T-helper 1 cell treated with Interleukin-12 subunit alpha and Interleukin-12 subunit beta and Interleukin-4 antibody, amounts not matched to agents 30 μg/mL and 1 μg/mL, for 36 hours (primary cell): ENCODE results near the gene FAM149A.
A peak's percentile ranks its signal among the peaks of the same experiment; 100 is the strongest.

Experiments
- H3K27ac Mint-ChIP-seq: one replicate; pipeline ENCODE4 v1.8.0; 2021; ENCODE audit warnings: mild to moderate bottlenecking, mixed read lengths
- H3K27me3 Mint-ChIP-seq: one replicate; pipeline ENCODE4 v1.8.0; 2021; ENCODE audit warnings: low read depth, mixed read lengths
- H3K36me3 Mint-ChIP-seq: one replicate; pipeline ENCODE4 v1.8.0; 2021; ENCODE audit warnings: low read depth, mixed read lengths
- H3K4me1 Mint-ChIP-seq: one replicate; pipeline ENCODE4 v1.8.0; 2021; ENCODE audit warnings: low read depth, mixed read lengths
- H3K4me3 Mint-ChIP-seq: one replicate; pipeline ENCODE4 v1.8.0; 2021; ENCODE audit warnings: mild to moderate bottlenecking, moderate library complexity, mixed read lengths
- H3K9me3 Mint-ChIP-seq: one replicate; pipeline ENCODE4 v1.8.0; 2021; ENCODE audit warnings: mixed read lengths

FAM149A gene

DNA sequence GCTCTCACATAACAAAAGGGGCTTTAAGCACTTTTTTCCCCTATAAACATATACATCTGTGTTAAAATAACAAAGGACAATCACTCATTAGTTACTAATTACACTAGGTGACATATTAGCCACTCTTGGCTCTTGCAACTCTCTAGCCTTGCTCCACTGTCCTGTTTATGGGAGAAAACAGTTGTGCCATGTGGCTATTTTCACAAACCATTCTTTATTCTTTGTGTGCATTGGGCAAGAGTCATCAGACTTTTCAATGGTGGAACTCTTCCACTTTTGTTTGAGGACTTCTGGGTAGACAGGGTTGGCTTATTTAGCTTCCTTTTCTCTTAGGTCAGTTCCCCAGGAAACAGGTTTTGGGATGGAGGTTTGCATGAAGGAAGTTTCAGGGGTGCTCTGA lies 16.0 kb upstream of the FAM149A start:
- Mint-ChIP-seq H3K27ac (no peak overlapping the region), H3K27me3 (peaks cover 4% of the 10 kb centered on the region), H3K36me3 (no peaks in the 10 kb centered on the region), H3K9me3 (no peaks in the 10 kb centered on the region), H3K4me3 (no peak overlapping the region), H3K4me1 (no peaks in the 10 kb centered on the region)

DNA sequence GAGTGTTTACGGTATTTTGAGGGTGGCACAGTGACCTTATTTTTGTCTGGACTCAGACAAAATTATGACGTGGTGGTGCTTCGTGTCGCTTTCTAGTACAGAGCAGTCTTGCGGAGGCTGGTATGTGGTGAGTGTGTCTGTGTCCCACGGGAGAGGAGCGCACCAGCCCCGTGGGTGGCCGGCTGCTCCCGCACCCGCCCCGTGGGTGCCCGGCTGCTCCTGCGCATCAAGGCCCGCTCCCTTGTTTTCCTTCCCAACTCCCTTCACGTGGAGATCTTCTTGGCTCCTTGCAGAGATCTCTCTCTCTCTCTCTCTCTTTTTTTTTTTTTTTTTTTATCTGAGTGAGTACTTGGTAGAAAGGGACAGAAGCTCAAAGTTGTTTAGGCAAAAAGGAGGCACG lies 12.2 kb upstream of the FAM149A start:
- Mint-ChIP-seq H3K27me3 (peaks cover 4% of the 10 kb centered on the region), H3K4me1 (no peaks in the 10 kb centered on the region), H3K9me3 (no peaks in the 10 kb centered on the region), H3K36me3 (no peaks in the 10 kb centered on the region), H3K4me3 (no peak overlapping the region), H3K27ac (no peak overlapping the region)

DNA sequence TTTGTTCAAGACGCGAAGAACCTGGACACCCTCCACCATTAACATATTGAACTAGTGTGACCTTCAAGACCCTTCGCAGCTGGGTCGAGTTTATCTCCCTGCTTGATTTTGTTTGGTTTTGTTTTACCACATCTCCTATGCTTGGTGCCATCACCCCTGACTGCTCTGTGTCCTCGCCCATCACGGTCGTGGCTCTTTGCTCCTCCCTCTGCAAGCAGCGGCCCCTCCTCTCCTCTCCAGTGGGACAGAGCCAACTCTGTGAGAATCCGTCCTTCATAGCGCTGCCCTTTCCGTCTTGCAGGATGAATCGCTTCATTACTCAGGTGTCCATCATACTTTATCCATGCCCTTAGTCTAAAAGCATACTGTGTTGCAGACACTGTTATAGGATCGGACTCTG lies 9.1 kb upstream of the FAM149A start:
- no peaks in the 10 kb centered on the region for H3K27me3 Mint-ChIP-seq
- H3K9me3 Mint-ChIP-seq, result no peaks in the 10 kb centered on the region
- no peaks in the 10 kb centered on the region for H3K36me3 Mint-ChIP-seq

DNA sequence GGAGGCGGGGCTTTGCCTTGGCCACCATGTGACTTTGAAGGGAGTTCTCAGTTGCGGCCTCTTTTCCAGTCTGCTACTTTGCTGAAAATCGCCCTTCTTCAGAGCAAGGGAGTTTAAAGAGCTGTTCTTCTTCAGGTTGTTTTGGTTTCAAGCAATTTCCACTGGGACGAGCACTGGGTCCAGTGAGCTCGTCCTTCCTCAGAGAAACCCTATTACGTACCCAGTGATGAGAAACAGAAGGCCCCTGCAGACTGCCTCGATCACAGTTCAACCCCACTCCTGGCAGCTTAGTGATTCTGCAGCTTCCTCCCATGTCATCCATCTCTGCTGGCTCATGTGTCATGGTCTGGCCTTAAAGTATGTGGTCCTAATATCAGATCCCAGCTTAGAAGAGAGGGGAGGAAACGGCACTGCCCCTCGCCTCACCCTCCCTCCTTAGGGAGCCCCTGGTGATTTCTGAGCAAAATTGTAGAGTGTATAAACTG lies 7.8 kb upstream of the FAM149A start:
- H3K4me1 Mint-ChIP-seq, result no peaks in the 10 kb centered on the region

More for the DNA sequence above, 9.1 kb upstream of the FAM149A start:
- Mint-ChIP-seq H3K4me3 (no peak overlapping the region), H3K27ac (no peak overlapping the region), H3K4me1 (no peaks in the 10 kb centered on the region)

DNA sequence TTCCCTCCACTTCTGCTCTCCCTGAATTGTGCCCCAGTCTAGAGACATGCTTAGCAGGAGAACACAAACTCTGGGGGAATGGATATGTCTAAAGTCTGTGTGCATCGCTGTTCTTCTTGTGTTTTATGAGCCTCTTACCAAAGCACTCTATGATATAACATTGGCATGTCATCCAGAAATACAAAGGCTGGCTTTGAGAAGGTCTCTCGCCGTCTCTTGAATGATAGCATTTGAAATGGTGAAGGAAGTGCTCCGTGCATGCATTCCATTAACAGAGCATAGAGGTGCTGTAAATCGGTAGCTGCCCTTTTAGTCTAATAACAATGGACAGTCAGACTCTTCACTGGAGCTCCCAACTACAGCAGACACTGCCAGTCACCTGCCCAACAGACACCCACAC lies 7.1 kb upstream of the FAM149A start:
- H3K27me3 Mint-ChIP-seq, result peaks cover under 1% of the 10 kb centered on the region
- no peaks in the 10 kb centered on the region for H3K9me3 Mint-ChIP-seq
- no peaks in the 10 kb centered on the region for H3K36me3 Mint-ChIP-seq
- H3K4me3 Mint-ChIP-seq, result no peak overlapping the region
- H3K4me1 Mint-ChIP-seq, result no peaks in the 10 kb centered on the region
- no peak overlapping the region for H3K27ac Mint-ChIP-seq

More for the DNA sequence above, 7.8 kb upstream of the FAM149A start:
- Mint-ChIP-seq H3K27ac (no peak overlapping the region), H3K9me3 (no peaks in the 10 kb centered on the region), H3K27me3 (no peaks in the 10 kb centered on the region), H3K4me3 (no peak overlapping the region), H3K36me3 (no peaks in the 10 kb centered on the region)

DNA sequence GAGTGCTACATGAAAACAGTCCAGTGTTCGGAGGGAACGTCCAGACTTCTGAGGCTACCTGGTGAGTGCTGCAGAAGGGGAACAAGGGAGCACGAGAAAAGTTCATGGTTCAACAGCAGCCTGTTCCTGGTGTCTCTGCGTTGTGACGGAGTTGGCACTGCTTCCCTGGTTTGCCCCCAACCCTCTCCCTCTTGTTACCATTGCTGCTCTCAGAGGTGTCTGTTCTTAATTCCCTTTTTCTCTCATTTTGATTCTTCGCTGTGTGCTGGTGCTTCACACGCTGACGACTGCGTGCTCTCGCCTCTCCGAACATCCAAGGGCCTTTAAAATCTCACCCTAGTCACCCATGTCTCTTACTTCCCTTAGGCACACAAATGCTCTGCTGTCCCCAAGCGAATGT lies 1.6 kb upstream of the FAM149A start:
- no peak overlapping the region for H3K27ac Mint-ChIP-seq
- no peaks in the 10 kb centered on the region for H3K36me3 Mint-ChIP-seq
- no peak overlapping the region for H3K4me3 Mint-ChIP-seq
- peaks cover 47% of the 10 kb centered on the region for H3K27me3 Mint-ChIP-seq
- no peaks in the 10 kb centered on the region for H3K9me3 Mint-ChIP-seq
- H3K4me1 Mint-ChIP-seq, result peaks cover 4% of the 10 kb centered on the region

DNA sequence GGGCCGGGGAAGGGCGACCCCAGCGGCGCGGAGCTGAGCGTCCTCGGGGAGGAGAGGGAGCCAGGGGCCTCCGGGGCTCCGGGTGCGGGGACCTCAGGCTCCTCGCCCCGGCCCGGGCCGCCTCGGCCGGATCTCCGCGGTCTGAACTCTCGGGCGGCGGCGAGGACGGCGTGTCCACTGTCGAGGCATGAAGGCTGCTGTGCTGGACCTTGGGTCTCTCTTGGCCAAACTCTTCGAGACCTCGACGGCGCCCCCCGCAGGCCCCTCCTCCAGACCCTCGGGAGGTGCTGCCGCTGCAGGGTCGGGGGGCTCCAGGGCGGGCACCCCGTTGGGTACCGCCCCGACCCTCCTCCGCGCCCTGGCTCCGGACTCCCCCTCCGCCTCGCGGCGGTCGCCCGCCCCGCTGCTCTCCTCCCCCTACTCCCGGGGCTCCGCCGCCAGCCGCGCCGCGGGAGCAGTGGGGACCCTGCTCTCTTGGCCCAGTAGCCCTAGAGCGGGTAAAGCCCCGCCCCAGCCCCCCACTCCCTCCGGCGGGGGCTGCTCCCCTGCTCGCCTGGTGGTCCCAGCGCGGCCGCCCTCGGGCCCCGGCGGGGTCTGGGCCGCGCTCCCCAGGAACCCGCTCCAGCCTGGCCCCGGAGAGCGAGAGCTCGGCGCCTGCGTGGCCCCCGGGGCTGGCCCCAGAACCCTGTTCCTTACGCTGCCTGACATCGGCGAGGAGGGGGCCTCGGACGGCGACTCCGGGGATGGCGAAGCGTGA lies 564 bp downstream of the FAM149A start:
- H3K36me3 Mint-ChIP-seq, result no peaks in the 10 kb centered on the region
- peaks cover 4% of the 10 kb centered on the region for H3K4me1 Mint-ChIP-seq
- no peak overlapping the region for H3K27ac Mint-ChIP-seq
- peak overlapping the region; percentile 67 for H3K4me3 Mint-ChIP-seq
- H3K9me3 Mint-ChIP-seq, result no peaks in the 10 kb centered on the region
- peaks cover 58% of the 10 kb centered on the region for H3K27me3 Mint-ChIP-seq

DNA sequence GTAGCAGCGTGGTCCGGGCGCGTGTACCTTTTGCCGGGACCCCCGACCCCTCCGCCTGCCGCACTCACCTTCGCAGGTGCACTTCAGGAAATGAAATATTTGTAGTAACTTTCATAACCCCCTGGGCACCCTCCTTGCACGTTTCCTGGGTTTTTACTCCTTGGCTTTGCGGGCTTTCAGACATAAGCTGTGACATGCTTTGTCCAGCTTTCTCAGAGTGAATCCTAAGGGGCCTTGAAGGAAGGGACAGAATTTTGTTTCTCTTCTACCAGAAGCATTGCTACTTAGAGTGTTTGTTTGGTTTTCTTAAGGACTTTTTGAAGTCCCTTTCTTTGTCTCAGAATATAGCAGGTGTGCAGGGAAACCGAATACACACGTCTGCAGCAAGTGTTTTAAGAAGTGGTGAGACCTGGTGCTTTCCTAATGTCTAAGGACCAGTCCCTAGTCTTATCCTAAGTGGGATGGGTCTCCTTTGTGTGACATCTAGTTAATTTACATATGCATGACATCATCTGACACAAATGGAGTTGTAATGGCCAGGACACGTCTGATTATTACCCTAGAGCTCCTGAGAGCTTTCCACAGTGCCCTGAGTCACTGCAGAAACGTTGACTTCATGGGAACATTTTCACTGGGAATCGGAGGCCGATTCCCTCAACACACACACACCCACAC lies 1.3 kb downstream of the FAM149A start:
- Mint-ChIP-seq H3K4me1 (peaks cover 4% of the 10 kb centered on the region), H3K9me3 (no peaks in the 10 kb centered on the region), H3K36me3 (no peaks in the 10 kb centered on the region), H3K27me3 (peaks cover 58% of the 10 kb centered on the region), H3K27ac (no peak overlapping the region), H3K4me3 (peak overlapping the region; percentile 67)

DNA sequence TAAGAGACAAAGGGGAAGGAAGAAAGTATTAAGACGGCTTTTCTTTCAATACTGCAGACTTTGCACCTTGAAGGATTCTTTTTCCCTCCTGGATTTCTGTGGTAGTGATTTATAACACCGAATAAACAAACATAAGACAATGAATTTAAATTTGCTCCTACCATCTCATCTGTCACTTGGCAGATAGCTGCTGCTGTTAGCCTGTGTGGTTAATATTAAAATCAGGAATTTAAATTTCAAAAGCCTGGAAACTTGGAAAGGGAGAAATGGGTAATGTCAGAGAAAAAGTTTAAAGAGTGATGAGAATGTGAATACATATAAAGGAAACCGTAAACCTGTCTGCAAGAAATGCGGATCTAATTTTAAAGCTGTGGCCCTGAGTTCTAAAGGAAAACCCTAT lies 3.4 kb downstream of the FAM149A start:
- Mint-ChIP-seq H3K27me3 (peaks cover 52% of the 10 kb centered on the region), H3K9me3 (no peaks in the 10 kb centered on the region), H3K4me1 (peaks cover 4% of the 10 kb centered on the region), H3K27ac (no peak overlapping the region), H3K4me3 (no peak overlapping the region), H3K36me3 (no peaks in the 10 kb centered on the region)

DNA sequence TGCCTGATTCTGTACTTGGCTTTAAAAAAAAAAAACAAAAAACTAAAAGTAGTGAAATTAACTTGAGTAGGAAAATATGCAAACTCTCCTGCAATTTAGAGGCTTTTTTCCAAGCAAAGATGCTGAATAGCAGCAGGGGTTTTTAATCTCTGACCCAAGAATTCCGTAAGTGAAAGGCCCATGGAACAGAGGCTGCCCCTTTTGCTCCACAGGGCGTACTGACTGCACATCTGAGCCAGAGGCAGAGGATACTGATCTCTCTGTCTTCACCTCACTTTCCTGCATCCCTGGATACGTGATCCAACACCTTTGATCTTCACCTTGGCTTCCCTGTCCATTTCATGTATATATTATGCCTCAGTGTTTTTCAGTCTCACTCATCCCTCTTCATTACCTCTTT lies 3.9 kb downstream of the FAM149A start:
- H3K9me3 Mint-ChIP-seq, result no peaks in the 10 kb centered on the region

DNA sequence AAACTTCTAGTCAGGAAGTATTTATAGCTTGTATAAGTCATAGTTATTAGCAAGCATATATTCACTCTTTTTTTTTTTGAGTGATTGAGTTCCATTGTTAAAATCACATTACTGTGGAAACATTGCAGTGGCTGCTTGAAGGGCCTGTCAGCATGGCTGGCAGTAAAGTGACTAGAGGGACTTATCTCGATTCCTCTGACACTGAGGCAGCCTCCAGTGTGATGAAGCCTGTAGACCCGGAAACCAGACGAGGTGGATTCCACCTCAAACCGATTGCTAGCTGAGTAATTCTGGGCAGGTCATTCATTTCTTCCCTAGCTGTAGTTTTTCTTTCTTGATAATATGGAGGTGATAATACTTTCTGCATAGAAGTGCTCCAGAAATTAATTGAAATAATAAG lies 4.7 kb downstream of the FAM149A start:
- Mint-ChIP-seq H3K27me3 (peaks cover 39% of the 10 kb centered on the region), H3K36me3 (no peaks in the 10 kb centered on the region), H3K4me3 (no peak overlapping the region), H3K9me3 (no peaks in the 10 kb centered on the region), H3K27ac (no peak overlapping the region), H3K4me1 (peaks cover 4% of the 10 kb centered on the region)

More for the DNA sequence above, 3.9 kb downstream of the FAM149A start:
- peaks cover 47% of the 10 kb centered on the region for H3K27me3 Mint-ChIP-seq
- H3K36me3 Mint-ChIP-seq, result no peaks in the 10 kb centered on the region
- no peak overlapping the region for H3K27ac Mint-ChIP-seq
- no peak overlapping the region for H3K4me3 Mint-ChIP-seq
- H3K4me1 Mint-ChIP-seq, result peaks cover 4% of the 10 kb centered on the region

DNA sequence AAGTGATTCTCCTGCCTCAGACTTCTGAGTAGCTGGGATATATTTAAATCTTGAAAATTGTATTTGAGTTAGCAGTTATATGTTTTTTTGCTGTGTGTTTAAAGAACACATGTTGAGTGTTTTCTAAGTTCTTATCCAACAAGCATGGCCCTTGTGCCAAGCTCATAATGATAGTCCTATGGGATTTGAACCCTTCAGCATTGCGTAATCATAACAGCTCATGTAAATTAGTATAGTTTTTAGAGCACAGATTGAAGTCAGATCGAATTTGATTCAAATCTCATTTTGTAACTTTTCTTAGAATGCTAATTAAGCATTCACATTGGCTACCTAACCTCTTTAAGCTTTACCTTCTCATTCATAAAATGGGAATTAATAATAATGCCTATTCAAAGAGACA lies 12.2 kb downstream of the FAM149A start:
- H3K27ac Mint-ChIP-seq, result no peak overlapping the region
- no peak overlapping the region for H3K4me3 Mint-ChIP-seq
- H3K27me3 Mint-ChIP-seq, result peaks cover 8% of the 10 kb centered on the region
- H3K9me3 Mint-ChIP-seq, result no peaks in the 10 kb centered on the region
- H3K4me1 Mint-ChIP-seq, result no peaks in the 10 kb centered on the region
- H3K36me3 Mint-ChIP-seq, result no peaks in the 10 kb centered on the region

DNA sequence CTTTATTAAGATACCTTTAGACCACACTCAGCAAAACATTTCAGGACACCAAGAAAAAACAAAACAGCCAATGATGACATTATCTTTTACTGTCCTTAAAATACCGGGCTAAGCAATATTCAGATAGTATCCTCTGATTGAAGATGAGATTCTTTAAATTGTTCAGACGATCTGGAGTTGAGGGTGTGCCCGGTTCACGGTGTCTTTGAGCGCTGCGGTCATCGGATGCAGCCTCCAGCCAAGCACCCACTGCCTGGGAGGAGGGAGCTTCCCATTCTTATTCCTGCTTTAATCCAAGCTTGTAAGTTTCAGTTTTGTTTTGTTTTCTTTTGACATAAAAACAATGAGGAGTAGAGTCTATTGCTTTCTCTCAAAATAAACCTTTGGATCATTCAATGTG lies 14.1 kb downstream of the FAM149A start:
- Mint-ChIP-seq H3K27me3 (peaks cover 8% of the 10 kb centered on the region), H3K9me3 (no peaks in the 10 kb centered on the region), H3K36me3 (no peaks in the 10 kb centered on the region), H3K4me3 (no peak overlapping the region), H3K4me1 (no peaks in the 10 kb centered on the region), H3K27ac (no peak overlapping the region)

DNA sequence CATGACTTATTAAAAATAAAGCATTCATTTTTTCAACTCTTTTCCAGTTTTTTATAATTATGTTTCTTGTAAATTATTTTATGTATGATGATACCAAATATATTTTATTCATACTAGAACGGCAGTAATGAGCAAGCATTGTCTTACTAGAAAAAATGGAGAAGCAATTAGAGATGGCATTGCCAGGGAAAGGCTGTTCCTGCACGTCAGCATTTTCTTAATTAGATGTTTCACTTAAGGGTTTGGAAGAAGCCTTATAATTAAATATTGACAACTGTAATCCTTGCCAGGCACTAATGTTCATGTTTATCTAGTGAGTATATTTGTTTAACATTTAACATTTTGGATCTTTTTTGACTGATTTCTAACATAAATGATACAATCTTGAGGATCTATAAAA lies 16.6 kb downstream of the FAM149A start:
- Mint-ChIP-seq H3K27ac (no peak overlapping the region), H3K4me1 (no peaks in the 10 kb centered on the region), H3K27me3 (peaks cover 8% of the 10 kb centered on the region), H3K9me3 (no peaks in the 10 kb centered on the region), H3K4me3 (no peak overlapping the region), H3K36me3 (no peaks in the 10 kb centered on the region)

DNA sequence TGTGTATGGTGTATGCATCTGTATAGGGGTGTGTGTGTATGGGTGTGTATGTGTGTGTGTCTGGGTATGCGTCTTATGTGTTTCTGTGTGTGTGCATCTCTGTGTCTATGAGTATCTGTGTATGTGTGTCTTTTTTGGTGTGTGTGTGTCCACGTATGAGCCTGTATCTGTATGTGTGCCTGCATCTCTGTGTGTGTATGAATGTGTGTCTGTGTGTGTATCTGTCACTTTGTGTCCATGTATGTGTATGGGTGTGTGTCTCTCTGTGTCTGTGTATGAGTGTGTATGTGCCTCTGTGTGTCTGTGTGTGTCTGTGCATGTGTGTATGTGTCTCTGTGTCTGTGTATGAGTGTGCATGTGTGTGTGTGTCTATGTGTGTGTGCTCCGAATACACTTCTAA lies 24.3 kb downstream of the FAM149A start:
- Mint-ChIP-seq H3K9me3 (no peaks in the 10 kb centered on the region), H3K36me3 (no peaks in the 10 kb centered on the region), H3K4me1 (peaks cover 4% of the 10 kb centered on the region), H3K27ac (no peak overlapping the region), H3K4me3 (no peak overlapping the region), H3K27me3 (no peaks in the 10 kb centered on the region)
